CD14-positive monocyte (primary cell): ENCODE results near the gene EIF4ENIF1. TPM values are rescaled to one million over a fixed set of nuclear protein-coding genes. Genes with fewer than 3 reads are reported as not detected.

ENCODE experiments used
- DNase-seq, 3 donors: peaks; one replicate each; pipeline ENCODE4 v3.0.0-alpha.2; 2011 to 2022
- H2AFZ ChIP-seq: 2 replicates; pipeline ENCODE4 v1.6.0; 2012; ENCODE audit warnings: mild to moderate bottlenecking, low read depth, low read length, inconsistent platforms; ENCODE audit not compliant: insufficient read depth, poor library complexity, severe bottlenecking
- H3K27ac ChIP-seq, 2 donors: 1 replicate in 1 of 2; 2 replicates in 1 of 2; pipeline ENCODE4 v1.5.1; 2012 to 2013; ENCODE audit warnings: low read length in 2 of 2, control low read depth in 1 of 2, inconsistent platforms in 1 of 2, low read depth in 1 of 2, mild to moderate bottlenecking in 1 of 2
- H3K27me3 ChIP-seq, 2 donors: one replicate each; pipeline versions ENCODE4 v1.6.0 to v1.6.1; 2011 to 2013; ENCODE audit warnings: low read length in 2 of 2; ENCODE audit not compliant: control insufficient read depth in 2 of 2, insufficient read depth in 2 of 2
- H3K36me3 ChIP-seq, 2 donors: replicated peaks in 1 of 2; 1 replicate in 1 of 2; 2 replicates in 1 of 2; pipeline versions ENCODE4 v1.5.1 to v1.6.1; 2012 to 2013; ENCODE audit warnings: low read length in 2 of 2, control low read depth in 1 of 2, inconsistent platforms in 1 of 2, mild to moderate bottlenecking in 1 of 2; ENCODE audit not compliant: insufficient read depth in 2 of 2, control insufficient read depth in 1 of 2
- H3K4me1 ChIP-seq, 2 donors: 1 replicate in 1 of 2; 2 replicates in 1 of 2; pipeline versions ENCODE4 v1.5.1 to v1.6.1; 2012 to 2013; ENCODE audit warnings: low read length in 2 of 2, control low read depth in 1 of 2, inconsistent platforms in 1 of 2, mild to moderate bottlenecking in 1 of 2, moderate library complexity in 1 of 2; ENCODE audit not compliant: insufficient read depth in 2 of 2, control insufficient read depth in 1 of 2
- H3K4me2 ChIP-seq: replicated peaks from 2 replicates; pipeline ENCODE3; 2012; ENCODE audit warnings: low read length, moderate library complexity, mild to moderate bottlenecking; ENCODE audit not compliant: poor library complexity, severe bottlenecking; ENCODE audit errors: extremely low read depth
- H3K4me3 ChIP-seq, 3 experiments: fragments of 200-600 bp in 1 of 3; sonication (generic) in 1 of 3; replicated peaks in 1 of 3; 1 replicate in 2 of 3; 2 replicates in 1 of 3; pipeline ENCODE4 v1.5.1; 2011 to 2013; ENCODE audit warnings: low read length in 3 of 3, mild to moderate bottlenecking in 3 of 3, control low read depth in 2 of 3, low read depth in 2 of 3, inconsistent platforms in 1 of 3, moderate library complexity in 1 of 3
- H3K79me2 ChIP-seq: 2 replicates; pipeline ENCODE4 v1.6.0; 2012; ENCODE audit warnings: mild to moderate bottlenecking, control low read depth, inconsistent platforms, low read length, moderate library complexity; ENCODE audit not compliant: insufficient read depth
- H3K9ac ChIP-seq: 2 replicates; pipeline ENCODE4 v1.6.0; 2017; ENCODE audit warnings: low read length, mild to moderate bottlenecking; ENCODE audit not compliant: insufficient read depth, poor library complexity, severe bottlenecking
- H3K9me3 ChIP-seq, 2 donors: replicated peaks in 1 of 2; 1 replicate in 1 of 2; 2 replicates in 1 of 2; pipeline versions ENCODE4 v1.5.1 to v1.6.1; 2012 to 2013; ENCODE audit warnings: low read length in 2 of 2, control low read depth in 1 of 2; ENCODE audit not compliant: control insufficient read depth in 1 of 2, insufficient read depth in 1 of 2
- H4K20me1 ChIP-seq: 2 replicates; pipeline ENCODE4 v1.6.0; 2012; ENCODE audit warnings: mild to moderate bottlenecking, low read length, control low read depth, moderate library complexity; ENCODE audit not compliant: insufficient read depth
- H3K27ac Mint-ChIP-seq, 7 donors: one replicate each; pipeline ENCODE4 v1.8.0; 2020; ENCODE audit warnings: mild to moderate bottlenecking in 7 of 7, mixed read lengths in 7 of 7, moderate library complexity in 6 of 7, inconsistent platforms in 2 of 7
- H3K27me3 Mint-ChIP-seq, 3 donors: one replicate each; pipeline ENCODE4 v1.8.0; 2021 to 2022; ENCODE audit warnings: low read depth in 3 of 3, mild to moderate bottlenecking in 3 of 3, mixed read lengths in 3 of 3, moderate library complexity in 3 of 3, inconsistent platforms in 1 of 3
- H3K36me3 Mint-ChIP-seq, 2 donors: one replicate each; pipeline ENCODE4 v1.8.0; 2020; ENCODE audit warnings: mixed read lengths in 2 of 2, inconsistent platforms in 1 of 2, mild to moderate bottlenecking in 1 of 2
- H3K4me1 Mint-ChIP-seq: one replicate; pipeline ENCODE4 v1.8.0; 2020; ENCODE audit warnings: mild to moderate bottlenecking, mixed read lengths
- H3K4me3 Mint-ChIP-seq, 2 donors: one replicate each; pipeline ENCODE4 v1.8.0; 2020; ENCODE audit warnings: mild to moderate bottlenecking in 2 of 2, mixed read lengths in 2 of 2, moderate library complexity in 1 of 2
- H3K9me3 Mint-ChIP-seq, 7 donors: one replicate each; pipeline ENCODE4 v1.8.0; 2020 to 2022; ENCODE audit warnings: mixed read lengths in 7 of 7, mild to moderate bottlenecking in 6 of 7, moderate library complexity in 6 of 7, inconsistent platforms in 2 of 7
- CTCF ChIP-seq: fragments of 200-600 bp; IDR thresholded peaks from one replicate; pipeline ENCODE4 v1.8.0; 2022; ENCODE audit warnings: antibody characterized with exemption, mild to moderate bottlenecking
- WGBS: methylation state at CpG from one replicate; pipeline ENCODE4 v1.1.5; 2013; ENCODE audit warnings: missing lambda C conversion rate; ENCODE audit not compliant: insufficient coverage; 5-methylcytosine and 5-hydroxymethylcytosine counted together
- intact Hi-C, 2 donors: fragments of 100-400 bp; cut with micrococcal nuclease; formaldehyde crosslinking; loops; one replicate each; pipeline versions ENCODE4 v1.15.0 to v1.15.1; 2023
- polyA plus RNA-seq, 3 donors: library from polyadenylated mRNA; depleted of rRNA in 1 of 3; unstranded in 2 of 3; stranded (reverse) in 1 of 3; fragments of 300-500 nt in 2 of 3; fragments of >200 nt in 1 of 3; fragmentation: Illumina TruSeq in 2 of 3; gene quantifications; 1 replicate in 2 of 3; 2 replicates in 1 of 3; pipeline ENCODE4 v1.2.3, GENCODE V29; 2012 to 2021

EIF4ENIF1 gene
- polyA plus RNA-seq, 3 donors, result 2.5 to 17.0 (median 11.5) TPM

- Histone ChIP-seq H4K20me1 (no peaks in the 10 kb centered on the region), H3K4me3 (no peak overlapping the region), H3K9me3 (no peaks in the 10 kb centered on the region), H3K27ac (peak overlapping the region in 1 of 2 donors; percentile 27), H3K36me3 (peaks cover 91 to 100% of the 10 kb centered on the region in 2 donors), H3K4me1 (no peaks in the 10 kb centered on the region), H3K27me3 (no peaks in the 10 kb centered on the region), H3K79me2 (no peaks in the 10 kb centered on the region), H2AFZ (no peak overlapping the region), H3K9ac (no peak overlapping the region), H3K4me2 (no peak overlapping the region)
- Mint-ChIP-seq H3K4me1 (no peaks in the 10 kb centered on the region), H3K27ac (peak overlapping the region in 2 of 7 donors; percentile 10 to 51), H3K36me3 (peaks cover 84 to 95% of the 10 kb centered on the region in 2 donors), H3K4me3 (no peak overlapping the region), H3K9me3 (no peaks in the 10 kb centered on the region), H3K27me3 (peaks cover 0 to 1% (median 0%) of the 10 kb centered on the region in 3 donors)
- no peak for TF ChIP-seq CTCF
- intact Hi-C loops, result no loop called here
- 100% methylated on average over 5 of the region's 5 CpGs for WGBS
- DNase-seq, result no peak
Measured at GRCh38 chr22:31441652-31442051, 48.0 kb downstream of the EIF4ENIF1 start.

GRCh38 chr22:31440681-31441080 lies 49.0 kb downstream of the EIF4ENIF1 start:
- Histone ChIP-seq H3K9ac (no peak overlapping the region), H4K20me1 (no peaks in the 10 kb centered on the region), H3K4me2 (no peak overlapping the region), H3K4me1 (no peaks in the 10 kb centered on the region), H3K27ac (no peak overlapping the region), H3K79me2 (no peaks in the 10 kb centered on the region), H3K36me3 (peaks cover 98 to 100% of the 10 kb centered on the region in 2 donors), H3K4me3 (no peak overlapping the region), H3K27me3 (no peaks in the 10 kb centered on the region), H3K9me3 (no peaks in the 10 kb centered on the region), H2AFZ (no peak overlapping the region)
- no peaks in the 10 kb centered on the region for H3K27me3 Mint-ChIP-seq
- H3K9me3 Mint-ChIP-seq, result no peaks in the 10 kb centered on the region
- no peak for DNase-seq
- TF ChIP-seq CTCF, result no peak
- peak overlapping the region in 1 of 7 donors; percentile 35 for H3K27ac Mint-ChIP-seq
- 100% methylated on average over 1 of the region's 7 CpGs for WGBS
- H3K4me1 Mint-ChIP-seq, result no peaks in the 10 kb centered on the region
- no peak overlapping the region for H3K4me3 Mint-ChIP-seq
- peaks cover 88 to 96% of the 10 kb centered on the region in 2 donors for H3K36me3 Mint-ChIP-seq
- intact Hi-C loops, result no loop called here
